Measurements from ENCODE around the gene PDXK.

PDXK gene

DNA sequence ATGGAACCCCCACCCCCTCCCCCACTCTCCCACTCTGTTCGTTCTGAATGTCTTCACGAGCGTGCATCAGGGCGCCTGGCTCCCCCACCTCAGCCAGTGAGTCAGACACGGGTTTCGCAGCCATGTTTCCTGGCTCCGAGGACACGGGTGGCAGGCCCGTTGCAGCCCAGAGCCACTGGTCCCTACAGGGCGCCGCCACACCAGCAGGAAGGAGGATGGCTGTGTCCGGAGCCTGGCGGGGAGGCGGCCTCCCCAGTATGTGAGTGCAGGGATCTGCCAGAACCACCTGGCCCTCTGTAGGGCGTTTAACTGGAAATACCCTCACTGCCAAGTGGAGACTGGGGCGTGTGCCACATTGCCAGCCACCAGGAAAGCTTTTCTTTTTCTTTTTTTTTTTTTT, 38.7 kb downstream of the PDXK start:
- TF ChIP-seq POLR2AphosphoS5 (IDR thresholded peaks at IDR 0.05; ENCODE audit: low read depth, low read length) (no peak), FOXP2 (optimal IDR thresholded peaks at IDR 0.05; ENCODE audit: borderline replicate concordance, extremely low read depth, extremely low read length, insufficient read depth) (no peak), TAF1 (IDR thresholded peaks at IDR 0.05; ENCODE audit: borderline replicate concordance, insufficient read depth, low read length) (no peak), SIN3A (IDR thresholded peaks at IDR 0.05; ENCODE audit: borderline replicate concordance, insufficient read depth, low read length) (no peak)
- TF ChIP-seq, protein P1, sequence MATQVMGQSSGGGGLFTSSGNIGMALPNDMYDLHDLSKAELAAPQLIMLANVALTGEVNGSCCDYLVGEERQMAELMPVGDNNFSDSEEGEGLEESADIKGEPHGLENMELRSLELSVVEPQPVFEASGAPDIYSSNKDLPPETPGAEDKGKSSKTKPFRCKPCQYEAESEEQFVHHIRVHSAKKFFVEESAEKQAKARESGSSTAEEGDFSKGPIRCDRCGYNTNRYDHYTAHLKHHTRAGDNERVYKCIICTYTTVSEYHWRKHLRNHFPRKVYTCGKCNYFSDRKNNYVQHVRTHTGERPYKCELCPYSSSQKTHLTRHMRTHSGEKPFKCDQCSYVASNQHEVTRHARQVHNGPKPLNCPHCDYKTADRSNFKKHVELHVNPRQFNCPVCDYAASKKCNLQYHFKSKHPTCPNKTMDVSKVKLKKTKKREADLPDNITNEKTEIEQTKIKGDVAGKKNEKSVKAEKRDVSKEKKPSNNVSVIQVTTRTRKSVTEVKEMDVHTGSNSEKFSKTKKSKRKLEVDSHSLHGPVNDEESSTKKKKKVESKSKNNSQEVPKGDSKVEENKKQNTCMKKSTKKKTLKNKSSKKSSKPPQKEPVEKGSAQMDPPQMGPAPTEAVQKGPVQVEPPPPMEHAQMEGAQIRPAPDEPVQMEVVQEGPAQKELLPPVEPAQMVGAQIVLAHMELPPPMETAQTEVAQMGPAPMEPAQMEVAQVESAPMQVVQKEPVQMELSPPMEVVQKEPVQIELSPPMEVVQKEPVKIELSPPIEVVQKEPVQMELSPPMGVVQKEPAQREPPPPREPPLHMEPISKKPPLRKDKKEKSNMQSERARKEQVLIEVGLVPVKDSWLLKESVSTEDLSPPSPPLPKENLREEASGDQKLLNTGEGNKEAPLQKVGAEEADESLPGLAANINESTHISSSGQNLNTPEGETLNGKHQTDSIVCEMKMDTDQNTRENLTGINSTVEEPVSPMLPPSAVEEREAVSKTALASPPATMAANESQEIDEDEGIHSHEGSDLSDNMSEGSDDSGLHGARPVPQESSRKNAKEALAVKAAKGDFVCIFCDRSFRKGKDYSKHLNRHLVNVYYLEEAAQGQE (IDR thresholded peaks at IDR 0.05; ENCODE audit: insufficient read depth in 1 of 2, low read depth in 2 of 2, low read length in 2 of 2): no peak

DNA sequence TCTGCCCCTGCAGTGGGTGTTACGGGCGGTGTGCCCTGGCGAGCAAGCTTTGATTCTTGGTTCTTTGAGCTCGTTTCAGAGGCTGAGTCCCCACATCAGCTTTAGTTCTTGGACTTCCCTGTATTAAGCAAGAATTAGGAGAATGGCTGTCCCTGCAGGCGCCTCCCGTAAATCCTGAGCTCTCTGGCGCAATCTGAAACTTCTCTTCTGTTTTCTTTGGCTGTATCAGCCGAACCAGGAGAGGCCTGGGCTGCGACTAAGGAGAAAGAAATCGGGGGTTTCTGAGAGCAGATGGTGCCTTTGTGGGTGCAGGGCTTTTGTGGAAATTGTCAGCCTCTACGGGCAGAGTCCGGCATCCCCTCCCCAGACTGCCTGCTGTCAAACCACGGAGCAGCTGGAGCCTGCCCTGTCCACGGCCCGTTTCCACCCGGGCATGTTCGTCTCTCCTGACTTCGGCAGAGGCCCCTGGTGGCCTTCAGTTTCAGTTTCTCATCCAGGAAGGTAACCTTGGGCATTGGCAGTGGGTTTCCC, 39.2 kb downstream of the PDXK start:
- no peak for TF ChIP-seq SIN3A (IDR thresholded peaks at IDR 0.05; ENCODE audit: borderline replicate concordance, insufficient read depth, low read length)
- TF ChIP-seq, protein P1 (IDR thresholded peaks at IDR 0.05; ENCODE audit: insufficient read depth in 1 of 2, low read depth in 2 of 2, low read length in 2 of 2): no peak

DNA sequence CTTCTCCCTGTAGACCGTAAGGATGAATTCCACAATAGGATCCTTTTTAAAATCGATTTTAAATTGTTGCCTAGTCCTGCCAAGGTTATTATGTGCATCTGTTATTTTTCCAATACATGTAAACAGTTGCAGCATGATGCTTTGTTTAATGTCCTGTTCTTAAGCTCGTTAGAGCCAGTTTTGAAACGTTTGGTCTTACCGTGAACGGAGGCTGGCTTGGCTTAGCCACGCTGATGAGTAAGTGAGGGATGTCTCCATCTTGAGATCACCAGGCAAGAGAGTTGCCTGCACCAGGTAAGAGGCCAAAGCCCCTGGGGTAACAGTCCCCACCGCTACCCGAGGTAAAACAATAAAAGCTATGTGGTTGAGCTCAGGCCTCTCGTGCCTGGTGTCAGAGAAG, 39.9 kb downstream of the PDXK start:
- TF ChIP-seq, protein P1 (IDR thresholded peaks at IDR 0.05; ENCODE audit: insufficient read depth in 1 of 2, low read depth in 2 of 2, low read length in 2 of 2): no peak
- no peak for TF ChIP-seq POLR2AphosphoS5 (IDR thresholded peaks at IDR 0.05; ENCODE audit: low read depth, low read length)
- no peak for TF ChIP-seq TAF1 (IDR thresholded peaks at IDR 0.05; ENCODE audit: borderline replicate concordance, insufficient read depth, low read length)
- no peak for TF ChIP-seq FOXP2 (optimal IDR thresholded peaks at IDR 0.05; ENCODE audit: borderline replicate concordance, extremely low read depth, extremely low read length, insufficient read depth)
- TF ChIP-seq SIN3A (IDR thresholded peaks at IDR 0.05; ENCODE audit: borderline replicate concordance, insufficient read depth, low read length): no peak

DNA sequence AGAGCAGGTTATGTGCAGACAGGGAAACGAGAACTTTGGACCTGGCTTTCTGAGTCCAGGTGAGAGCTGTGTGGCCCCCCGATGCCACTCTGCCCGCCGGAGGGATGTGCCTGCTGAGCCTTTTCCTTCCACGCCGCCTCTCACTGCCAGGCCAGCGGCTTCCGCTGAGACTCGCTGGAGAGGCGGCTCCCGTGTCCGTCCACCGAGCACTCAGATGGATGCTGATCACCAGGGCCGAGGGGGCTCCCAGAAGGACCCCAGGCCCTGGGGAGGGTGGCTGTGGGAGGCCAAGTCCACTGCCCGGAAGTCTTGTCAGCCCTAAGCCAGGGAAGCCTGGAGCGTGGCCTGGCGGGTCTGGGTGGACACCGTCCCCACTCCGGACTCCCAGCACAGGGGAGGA, 40.7 kb downstream of the PDXK start:
- TF ChIP-seq, protein P1 (IDR thresholded peaks at IDR 0.05; ENCODE audit: insufficient read depth in 1 of 2, low read depth in 2 of 2, low read length in 2 of 2): no peak
- TF ChIP-seq TAF1 (IDR thresholded peaks at IDR 0.05; ENCODE audit: borderline replicate concordance, insufficient read depth, low read length) (no peak), SIN3A (IDR thresholded peaks at IDR 0.05; ENCODE audit: borderline replicate concordance, insufficient read depth, low read length) (no peak), POLR2AphosphoS5 (IDR thresholded peaks at IDR 0.05; ENCODE audit: low read depth, low read length) (no peak), FOXP2 (optimal IDR thresholded peaks at IDR 0.05; ENCODE audit: borderline replicate concordance, extremely low read depth, extremely low read length, insufficient read depth) (no peak)

DNA sequence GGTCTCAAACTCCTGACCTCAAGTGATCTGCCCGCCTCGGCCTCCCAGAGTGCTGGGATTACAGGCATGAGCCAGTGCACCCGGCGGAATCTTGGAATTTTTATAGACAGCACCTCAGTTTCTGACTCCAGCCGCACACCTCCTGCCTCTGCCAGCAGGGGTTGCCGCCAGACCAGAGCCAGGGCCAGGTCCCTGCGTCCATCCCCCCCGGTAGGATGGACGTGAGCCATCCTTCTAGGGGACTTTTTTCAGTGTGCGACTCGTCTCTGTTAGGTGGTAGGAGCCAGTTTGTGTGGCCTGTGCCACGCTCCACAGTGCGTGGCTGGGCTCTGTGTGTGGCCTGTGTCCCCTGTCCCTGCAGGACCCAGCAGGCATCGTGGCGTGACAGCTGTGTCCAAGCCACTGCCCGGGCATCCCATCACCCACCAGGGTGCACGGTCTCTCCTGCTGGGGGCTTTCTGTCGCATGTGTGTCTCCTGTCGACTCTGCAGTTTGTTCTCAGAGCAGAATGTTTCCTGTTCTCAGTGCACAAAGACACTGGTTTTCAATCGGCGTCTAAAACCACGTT, 41.5 kb downstream of the PDXK start:
- TF ChIP-seq SIN3A (IDR thresholded peaks at IDR 0.05; ENCODE audit: borderline replicate concordance, insufficient read depth, low read length) (no peak), TAF1 (IDR thresholded peaks at IDR 0.05; ENCODE audit: borderline replicate concordance, insufficient read depth, low read length) (no peak), POLR2AphosphoS5 (IDR thresholded peaks at IDR 0.05; ENCODE audit: low read depth, low read length) (no peak), FOXP2 (optimal IDR thresholded peaks at IDR 0.05; ENCODE audit: borderline replicate concordance, extremely low read depth, extremely low read length, insufficient read depth) (no peak)
- TF ChIP-seq, protein P1 (IDR thresholded peaks at IDR 0.05; ENCODE audit: insufficient read depth in 1 of 2, low read depth in 2 of 2, low read length in 2 of 2): no peak
